GM12873 (cell line): Measurements from ENCODE around the gene HAUS7.

Experiments used
- TF ChIP-seq, protein P1 (sequence below): IDR thresholded peaks from 2 replicates; pipeline ENCODE4 v1.5.1; 2012; ENCODE audit warnings: low read depth, mild to moderate bottlenecking, moderate library complexity, low read length, control low read depth; ENCODE audit not compliant: insufficient read depth; ENCODE audit errors: missing control alignments

Gene HAUS7

GRCh38 chrX:153457827-153458466 lies 12.4 kb downstream of the HAUS7 start:
- TF ChIP-seq, protein P1, sequence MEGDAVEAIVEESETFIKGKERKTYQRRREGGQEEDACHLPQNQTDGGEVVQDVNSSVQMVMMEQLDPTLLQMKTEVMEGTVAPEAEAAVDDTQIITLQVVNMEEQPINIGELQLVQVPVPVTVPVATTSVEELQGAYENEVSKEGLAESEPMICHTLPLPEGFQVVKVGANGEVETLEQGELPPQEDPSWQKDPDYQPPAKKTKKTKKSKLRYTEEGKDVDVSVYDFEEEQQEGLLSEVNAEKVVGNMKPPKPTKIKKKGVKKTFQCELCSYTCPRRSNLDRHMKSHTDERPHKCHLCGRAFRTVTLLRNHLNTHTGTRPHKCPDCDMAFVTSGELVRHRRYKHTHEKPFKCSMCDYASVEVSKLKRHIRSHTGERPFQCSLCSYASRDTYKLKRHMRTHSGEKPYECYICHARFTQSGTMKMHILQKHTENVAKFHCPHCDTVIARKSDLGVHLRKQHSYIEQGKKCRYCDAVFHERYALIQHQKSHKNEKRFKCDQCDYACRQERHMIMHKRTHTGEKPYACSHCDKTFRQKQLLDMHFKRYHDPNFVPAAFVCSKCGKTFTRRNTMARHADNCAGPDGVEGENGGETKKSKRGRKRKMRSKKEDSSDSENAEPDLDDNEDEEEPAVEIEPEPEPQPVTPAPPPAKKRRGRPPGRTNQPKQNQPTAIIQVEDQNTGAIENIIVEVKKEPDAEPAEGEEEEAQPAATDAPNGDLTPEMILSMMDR: no peak

DNA sequence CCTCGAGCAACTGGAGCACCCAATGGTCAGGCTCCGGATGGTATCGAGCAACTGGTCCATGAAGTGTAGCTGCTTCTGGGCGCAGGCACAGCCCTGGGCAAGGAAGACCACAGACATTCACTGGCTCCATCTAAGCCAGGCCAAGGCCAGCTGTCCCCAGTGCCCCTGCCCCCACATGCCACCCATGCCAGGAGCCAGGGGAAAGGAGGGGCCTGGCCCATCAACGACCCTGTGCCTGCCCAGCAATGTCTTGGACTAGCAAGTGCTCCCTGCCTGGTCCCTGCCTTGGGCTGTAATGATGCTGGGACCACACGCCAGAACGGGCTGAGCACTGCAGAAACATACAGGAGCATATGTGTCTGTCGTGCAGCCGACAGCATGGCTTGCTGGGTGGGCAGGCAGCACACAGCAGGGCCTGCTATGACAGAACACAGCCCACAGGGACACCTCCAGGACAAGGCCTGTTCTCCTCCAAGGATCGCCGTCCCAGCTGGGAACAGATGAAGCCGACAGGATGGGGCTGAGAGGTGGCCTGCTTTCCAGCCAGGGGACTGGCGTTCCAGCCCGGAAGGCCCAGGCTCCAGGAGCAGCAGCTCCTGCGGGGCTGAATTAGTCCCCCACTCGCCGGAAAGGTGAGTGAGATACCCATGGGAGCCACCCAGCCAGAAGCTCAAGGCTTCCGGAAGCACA lies 13.1 kb downstream of the HAUS7 start:
- TF ChIP-seq, protein P1: no peak

DNA sequence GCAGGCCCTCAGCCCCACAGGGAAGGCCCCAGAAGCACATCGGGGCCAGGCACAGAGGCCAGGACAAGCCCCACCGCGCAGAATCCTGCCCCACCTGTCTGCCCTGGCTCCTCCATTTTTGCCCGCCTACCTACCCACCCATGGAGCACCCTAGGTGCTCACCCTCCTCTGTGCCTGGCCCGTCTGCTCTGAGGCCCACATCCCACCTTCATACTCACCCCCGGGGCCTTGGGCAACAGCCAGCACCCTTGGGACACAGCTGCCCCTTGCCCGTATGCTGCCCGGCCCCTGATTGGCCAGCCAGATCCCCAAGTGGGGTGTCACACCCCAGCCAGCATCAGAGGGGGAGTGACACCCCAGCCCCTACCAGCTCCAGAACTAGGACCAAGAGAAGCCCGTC lies 13.7 kb downstream of the HAUS7 start:
- TF ChIP-seq, protein P1: no peak

DNA sequence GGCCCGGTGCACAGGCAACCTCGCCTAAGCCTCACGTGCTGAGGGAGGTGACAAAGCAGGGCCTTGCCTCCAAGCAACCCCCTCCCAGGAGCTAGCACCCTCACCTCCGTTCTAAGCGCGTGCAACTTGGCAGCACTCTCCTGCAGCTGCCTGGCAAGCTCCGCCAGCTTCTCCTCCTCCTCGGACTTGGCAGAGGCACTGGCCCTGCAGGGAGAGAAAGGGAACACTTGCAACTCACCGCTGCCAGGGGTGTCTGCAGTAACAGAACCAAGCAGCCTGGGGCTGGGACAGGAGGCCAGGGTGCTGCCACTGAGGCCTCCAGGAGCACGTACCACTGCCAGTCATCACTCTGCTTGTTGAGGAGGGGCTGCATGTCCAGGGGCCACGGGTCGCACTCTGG lies 14.2 kb downstream of the HAUS7 start:
- TF ChIP-seq, protein P1: no peak

GRCh38 chrX:153455571-153455970 lies 14.8 kb downstream of the HAUS7 start:
- TF ChIP-seq, protein P1: no peak

- TF ChIP-seq, protein P1: no peak
Measured at GRCh38 chrX:153454901-153455550, 15.3 kb downstream of the HAUS7 start.

DNA sequence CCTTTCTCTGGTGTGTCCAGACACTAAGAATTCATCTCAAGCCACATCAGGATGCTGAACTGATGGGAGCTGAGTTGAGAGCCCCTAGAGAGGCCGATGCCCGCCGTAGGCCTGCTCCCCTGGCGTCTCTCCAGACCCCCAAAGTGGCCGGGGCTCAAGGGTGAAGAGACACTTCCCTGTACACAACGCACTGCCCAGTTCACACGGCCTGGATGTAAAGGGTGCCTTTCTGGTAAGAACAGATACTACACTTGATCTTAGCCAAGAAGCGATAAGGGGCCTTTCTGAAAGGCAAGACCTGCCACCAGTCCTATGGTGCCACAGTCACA lies 19.5 kb downstream of the HAUS7 start:
- TF ChIP-seq, protein P1: no peak
